SK-N-SH (cell line): Measurements from ENCODE around the gene TENT5A. TPM values are rescaled to one million over a fixed set of nuclear protein-coding genes. Genes with fewer than 3 reads are reported as not detected.

Experiments used
- ELF1 ChIP-seq: IDR thresholded peaks from 2 replicates; pipeline ENCODE4 v1.4.0; 2012
- FOXJ3 ChIP-seq: sonication (generic); formaldehyde crosslinking; IDR thresholded peaks from 2 replicates; pipeline ENCODE4 v1.5.1; 2020; ENCODE audit warnings: mild to moderate bottlenecking, missing genetic modification reagents
- GABPA ChIP-seq: IDR thresholded peaks from 2 replicates; pipeline ENCODE4 v1.4.0; 2012; ENCODE audit warnings: low read depth, mild to moderate bottlenecking
- GATA2 ChIP-seq: sonication (generic); formaldehyde crosslinking; IDR thresholded peaks from 2 replicates; pipeline ENCODE4 v1.5.0; 2020; ENCODE audit warnings: mild to moderate bottlenecking, missing genetic modification reagents
- MEF2A ChIP-seq: IDR thresholded peaks from 2 replicates; pipeline ENCODE4 v1.4.0; 2012; ENCODE audit warnings: low read depth, borderline replicate concordance
- NFIC ChIP-seq: IDR thresholded peaks from 2 replicates; pipeline ENCODE4 v1.4.0; 2012; ENCODE audit warnings: borderline replicate concordance
- TAF1 ChIP-seq: IDR thresholded peaks from 2 replicates; pipeline ENCODE4 v1.6.1; 2012; ENCODE audit warnings: low read depth, mild to moderate bottlenecking, low read length, moderate library complexity, borderline replicate concordance
- polyA plus RNA-seq, 3 experiments: library from polyadenylated mRNA; depleted of rRNA; stranded (reverse); fragments of >200 nt; gene quantifications; 2 replicates each; pipeline ENCODE4 v1.2.3, GENCODE V29; 2012
- small RNA-seq, 7 experiments: library from RNA; depleted of rRNA; stranded (forward); fragments of <200 nt; gene quantifications; one replicate each; pipeline ENCODE3, GENCODE V24; 2012

Gene TENT5A
- polyA plus RNA-seq, 1 of the 3 experiments (the other 2 are of a cell fraction): 4.9 TPM

DNA sequence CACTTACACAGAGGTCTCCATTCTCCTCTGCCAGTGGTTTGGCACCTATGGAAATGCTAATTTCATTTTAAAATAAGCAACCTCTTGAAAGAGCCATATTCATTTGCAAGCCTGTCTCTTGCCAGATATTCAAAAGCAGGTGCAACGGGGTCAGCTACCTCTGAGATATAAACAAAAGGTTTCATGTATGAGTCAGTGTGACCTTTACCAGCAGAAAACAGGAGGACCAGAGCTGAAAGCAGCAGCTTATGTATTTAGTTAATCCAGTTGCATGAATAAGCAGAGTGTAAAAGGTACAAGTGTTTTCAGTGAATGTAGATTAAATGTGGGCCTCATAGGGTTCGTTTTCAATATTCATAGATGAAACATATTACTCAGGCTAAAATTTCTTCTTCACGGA, 56.0 kb downstream of the TENT5A start (continued):
- TF ChIP-seq GATA2 (CRISPR knock-in tag) (no peak), NFIC (no peak), MEF2A (no peak), FOXJ3 (CRISPR knock-in tag) (no peak), GABPA (no peak), TAF1 (no peak), ELF1 (no peak)

Small RNA genes lying within 50 kb of the gene (small RNA-seq; reads per million reads assigned to genes)
- gene AL078599.1: 0 reads per million in 7 experiments
- gene RF00156: 0 reads per million in 7 experiments
